H9 (cell line): ENCODE results near the gene SLC22A5. TPM values are rescaled to one million over a fixed set of nuclear protein-coding genes. Genes with fewer than 3 reads are reported as not detected.

ENCODE experiments used
- DNase-seq: peaks from one replicate; pipeline ENCODE4 v3.0.0-alpha.2; 2017
- H2AFZ ChIP-seq: one replicate; pipeline ENCODE4 v1.6.1; 2013; ENCODE audit warnings: mild to moderate bottlenecking, low read length, control low read depth, moderate library complexity
- H2AK5ac ChIP-seq: 2 replicates; pipeline ENCODE4 v1.6.1; 2013; ENCODE audit warnings: low read length, control low read depth, mixed read lengths; ENCODE audit not compliant: insufficient read length
- H2BK120ac ChIP-seq: one replicate; pipeline ENCODE4 v1.6.1; 2013; ENCODE audit warnings: low read depth, mild to moderate bottlenecking, low read length, control low read depth, inconsistent platforms; ENCODE audit not compliant: poor library complexity, severe bottlenecking
- H2BK12ac ChIP-seq: 2 replicates; pipeline ENCODE4 v1.6.1; 2013; ENCODE audit warnings: low read length, control low read depth, mixed read lengths, low read depth; ENCODE audit not compliant: insufficient read length
- H2BK15ac ChIP-seq: 2 replicates; pipeline ENCODE4 v1.6.1; 2013; ENCODE audit warnings: low read depth, low read length, control low read depth
- H2BK20ac ChIP-seq: one replicate; pipeline ENCODE4 v1.6.1; 2013; ENCODE audit warnings: low read depth, mild to moderate bottlenecking, low read length, control low read depth, inconsistent platforms; ENCODE audit not compliant: poor library complexity, severe bottlenecking
- H2BK5ac ChIP-seq: 2 replicates; pipeline ENCODE4 v1.6.1; 2013; ENCODE audit warnings: low read length, control low read depth, mixed read lengths; ENCODE audit not compliant: insufficient read length
- H3K14ac ChIP-seq: 2 replicates; pipeline ENCODE4 v1.6.1; 2013; ENCODE audit warnings: low read length, control low read depth; ENCODE audit not compliant: insufficient read depth
- H3K18ac ChIP-seq: 2 replicates; pipeline ENCODE4 v1.6.1; 2013; ENCODE audit warnings: low read depth, mild to moderate bottlenecking, mixed read lengths, low read length, control low read depth; ENCODE audit not compliant: insufficient read length
- H3K23ac ChIP-seq: 2 replicates; pipeline ENCODE4 v1.6.1; 2013; ENCODE audit warnings: low read length, control low read depth, mixed read lengths, low read depth; ENCODE audit not compliant: insufficient read length
- H3K23me2 ChIP-seq: 2 replicates; pipeline ENCODE4 v1.6.1; 2013; ENCODE audit warnings: low read depth, mild to moderate bottlenecking, mixed read lengths, low read length, control low read depth; ENCODE audit not compliant: insufficient read length, poor library complexity, severe bottlenecking
- H3K27ac ChIP-seq: 2 replicates; pipeline ENCODE4 v1.5.1; 2013; ENCODE audit warnings: low read length, control low read depth, mixed read lengths, low read depth; ENCODE audit not compliant: insufficient read length
- H3K27me3 ChIP-seq: 2 replicates; pipeline ENCODE4 v1.6.1; 2013; ENCODE audit warnings: low read length, control low read depth, inconsistent platforms; ENCODE audit not compliant: insufficient read depth
- H3K4ac ChIP-seq: 2 replicates; pipeline ENCODE4 v1.6.1; 2013; ENCODE audit warnings: low read depth, mild to moderate bottlenecking, control low read depth, inconsistent platforms, low read length, moderate library complexity
- H3K4me1 ChIP-seq: 2 replicates; pipeline ENCODE4 v1.6.1; 2013; ENCODE audit warnings: low read length, control low read depth, inconsistent platforms; ENCODE audit not compliant: insufficient read depth
- H3K4me2 ChIP-seq: 2 replicates; pipeline ENCODE4 v1.6.1; 2013; ENCODE audit warnings: low read length, control low read depth, mixed read lengths; ENCODE audit not compliant: insufficient read length, insufficient read depth
- H3K56ac ChIP-seq: 2 replicates; pipeline ENCODE4 v1.6.1; 2013; ENCODE audit warnings: low read depth, mild to moderate bottlenecking, mixed read lengths, low read length, control low read depth; ENCODE audit not compliant: insufficient read length
- H3K79me1 ChIP-seq: 2 replicates; pipeline ENCODE4 v1.6.1; 2013; ENCODE audit warnings: low read depth, mild to moderate bottlenecking, moderate library complexity, low read length, control low read depth, inconsistent platforms; ENCODE audit not compliant: insufficient read depth, poor library complexity, severe bottlenecking
- H3K79me2 ChIP-seq: 2 replicates; pipeline ENCODE4 v1.6.1; 2013; ENCODE audit warnings: low read length, control low read depth, inconsistent platforms; ENCODE audit not compliant: insufficient read depth
- H3K9ac ChIP-seq: 2 replicates; pipeline ENCODE4 v1.6.1; 2013; ENCODE audit warnings: low read length, control low read depth, mixed read lengths; ENCODE audit not compliant: insufficient read length; ENCODE audit errors: extremely low read depth
- H3K9me3 ChIP-seq: one replicate; pipeline ENCODE4 v1.6.1; 2013; ENCODE audit warnings: low read depth, low read length, inconsistent platforms; ENCODE audit not compliant: control insufficient read depth
- H3T11ph ChIP-seq: one replicate; pipeline ENCODE4 v1.6.1; 2013; ENCODE audit warnings: mild to moderate bottlenecking, low read length, control low read depth, inconsistent platforms
- H4K20me1 ChIP-seq: one replicate; pipeline ENCODE4 v1.6.1; 2013; ENCODE audit not compliant: control insufficient read depth, insufficient read length, insufficient read depth
- H4K5ac ChIP-seq: 2 replicates; pipeline ENCODE4 v1.6.1; 2013; ENCODE audit warnings: low read depth, mild to moderate bottlenecking, mixed read lengths, low read length, control low read depth; ENCODE audit not compliant: insufficient read length
- H4K8ac ChIP-seq: replicated peaks from 2 replicates; pipeline ENCODE4 v1.6.1; 2013; ENCODE audit warnings: low read length, control low read depth, mixed read lengths, low read depth; ENCODE audit not compliant: insufficient read length
- H4K91ac ChIP-seq: 2 replicates; pipeline ENCODE4 v1.6.1; 2013; ENCODE audit warnings: low read depth, mild to moderate bottlenecking, moderate library complexity, mixed read lengths, low read length, control low read depth; ENCODE audit not compliant: insufficient read length
- H3K27ac Mint-ChIP-seq, 3 experiments: 2 replicates in 2 of 3; 3 replicates in 1 of 3; pipeline ENCODE4 v1.8.0; 2020 to 2021; ENCODE audit warnings: mixed read lengths in 3 of 3, mild to moderate bottlenecking in 1 of 3, moderate library complexity in 1 of 3
- H3K27me3 Mint-ChIP-seq: 2 replicates; pipeline ENCODE4 v1.8.0; 2021; ENCODE audit warnings: low read depth, mild to moderate bottlenecking, moderate library complexity, mixed read lengths
- H3K36me3 Mint-ChIP-seq, 3 experiments: 2 replicates in 2 of 3; 3 replicates in 1 of 3; pipeline ENCODE4 v1.8.0; 2020 to 2021; ENCODE audit warnings: low read depth in 3 of 3, mixed read lengths in 3 of 3; ENCODE audit not compliant: insufficient read depth in 1 of 3
- H3K4me1 Mint-ChIP-seq, 2 experiments: 2 replicates each; pipeline ENCODE4 v1.8.0; 2020; ENCODE audit warnings: mixed read lengths in 2 of 2
- H3K4me3 Mint-ChIP-seq, 2 experiments: 2 replicates in 1 of 2; 3 replicates in 1 of 2; pipeline ENCODE4 v1.8.0; 2020 to 2021; ENCODE audit warnings: mild to moderate bottlenecking in 2 of 2, mixed read lengths in 2 of 2, moderate library complexity in 1 of 2
- H3K9me3 Mint-ChIP-seq, 2 experiments: 2 replicates in 1 of 2; 3 replicates in 1 of 2; pipeline ENCODE4 v1.8.0; 2020; ENCODE audit warnings: mild to moderate bottlenecking in 2 of 2, mixed read lengths in 2 of 2, moderate library complexity in 1 of 2
- CTCF ChIP-seq: fragments of 200-600 bp; sonication (generic); conservative IDR thresholded peaks from 3 replicates; pipeline ENCODE4 v1.8.0; 2021; ENCODE audit warnings: antibody characterized with exemption, mild to moderate bottlenecking
- WGBS: extraction: QIAGEN DNeasy Blood & Tissue Kit; methylation state at CpG from one replicate; pipeline ENCODE4 v1.1.7; 2013; ENCODE audit warnings: missing lambda C conversion rate, low lambda C conversion rate, mixed read lengths; ENCODE audit not compliant: insufficient read length; ENCODE audit errors: extremely low coverage; 5-methylcytosine and 5-hydroxymethylcytosine counted together
- total RNA-seq: library from RNA; stranded (reverse); gene quantifications from 2 replicates; pipeline ENCODE4 v1.2.1, GENCODE V29; 2021

Gene SLC22A5
- total RNA-seq, 1 experiment from 2014 or later, result 3.4 TPM

- H3K79me2 ChIP-seq, result no peaks in the 10 kb centered on the region
- no peaks in the 10 kb centered on the region for H3K4me1 ChIP-seq
- H4K91ac ChIP-seq, result no peak overlapping the region
- no peak for TF ChIP-seq CTCF
- H4K20me1 ChIP-seq, result no peaks in the 10 kb centered on the region
- no peak overlapping the region for H2BK20ac ChIP-seq
- no peak overlapping the region for H4K8ac ChIP-seq
- no peak overlapping the region for H3K4me2 ChIP-seq
- H3K23ac ChIP-seq, result no peak overlapping the region
- H3K56ac ChIP-seq, result no peak overlapping the region
- no peak overlapping the region for H2BK120ac ChIP-seq
- no peak overlapping the region for H2BK15ac ChIP-seq
- H3K9me3 Mint-ChIP-seq, result peaks cover 0 to 4% of the 10 kb centered on the region in 2 experiments; a peak in 1 of 5 replicates
- H3K27ac Mint-ChIP-seq, result no peak overlapping the region
- no peak for DNase-seq
- H3K4ac ChIP-seq, result no peak overlapping the region
- H3K9me3 ChIP-seq, result no peaks in the 10 kb centered on the region
- no peak overlapping the region for H4K5ac ChIP-seq
- H2BK5ac ChIP-seq, result no peak overlapping the region
- no peak overlapping the region for H2AK5ac ChIP-seq
- WGBS, result no CpG with 5 or more reads among the region's 2 CpGs
- no peak overlapping the region for H3K27ac ChIP-seq
- H3T11ph ChIP-seq, result no peak overlapping the region
- no peak overlapping the region for H2AFZ ChIP-seq
- H3K18ac ChIP-seq, result no peak overlapping the region
- peaks cover 10 to 13% of the 10 kb centered on the region in 2 experiments for H3K4me1 Mint-ChIP-seq
- H3K9ac ChIP-seq, result no peak overlapping the region
- H2BK12ac ChIP-seq, result no peak overlapping the region
- H3K79me1 ChIP-seq, result no peaks in the 10 kb centered on the region
- H3K36me3 Mint-ChIP-seq, result 0 out of 7 replicates have a peak, but pooled peaks cover 0 to 4% (median 0%) of the 10 kb centered on the region in 3 experiments
- H3K27me3 Mint-ChIP-seq, result peaks cover 23% of the 10 kb centered on the region
- peaks cover 4% of the 10 kb centered on the region for H3K23me2 ChIP-seq
- no peak overlapping the region for H3K4me3 Mint-ChIP-seq
- no peak overlapping the region for H3K14ac ChIP-seq
- no peaks in the 10 kb centered on the region for H3K27me3 ChIP-seq
Observed at GRCh38 chr5:132408965-132409364, 39.5 kb downstream of the SLC22A5 start.
